SK-N-SH (cell line): ENCODE results near the gene STC2. TPM values are rescaled to one million over a fixed set of nuclear protein-coding genes. Genes with fewer than 3 reads are reported as not detected.
A peak's percentile ranks its signal among the peaks of the same experiment; 100 is the strongest.

Experiments
- CTCF ChIA-PET: fragments of 300-600, 350-600 bp; formaldehyde crosslinking; extraction: SDS; loops from one replicate; lab custom pipeline; 2021; lab: Yijun Ruan, JAX
- POLR2A ChIA-PET: fragments of 350-600 bp; sonication (Branson Sonifier 250); formaldehyde crosslinking; extraction: SDS; loops from one replicate; lab custom pipeline; 2020; ENCODE audit warnings: antibody characterized with exemption, inconsistent platforms; lab: Yijun Ruan, JAX
- DNase-seq: peaks from one replicate; pipeline ENCODE4 v3.0.0; 2012
- H2AFZ ChIP-seq: fragments of 200-600 bp; sonication (generic); 2 replicates; pipeline ENCODE4 v1.8.1; 2016; ENCODE audit warnings: antibody characterized with exemption, mild to moderate bottlenecking, low read depth
- H3F3A ChIP-seq: fragments of 200-600 bp; sonication (generic); replicated peaks from 2 replicates; pipeline ENCODE3; 2016; ENCODE audit warnings: antibody characterized with exemption, mild to moderate bottlenecking; ENCODE audit not compliant: insufficient read depth
- H3K27ac ChIP-seq, 2 experiments: fragments of 200-500 bp in 1 of 2; fragments of 200-600 bp in 1 of 2; sonication (Bioruptor generic) in 1 of 2; sonication (generic), shearing (Covaris generic) in 1 of 2; 2 replicates each; pipeline versions ENCODE4 v1.5.1 to v1.6.1; 2014 to 2016; ENCODE audit warnings: low read depth in 2 of 2, inconsistent platforms in 1 of 2, low read length in 1 of 2, mild to moderate bottlenecking in 1 of 2, mixed read lengths in 1 of 2
- H3K27me3 ChIP-seq: fragments of 200-600 bp; sonication (generic), shearing (Covaris generic); 2 replicates; pipeline ENCODE4 v1.6.1; 2016; ENCODE audit warnings: mixed run types; ENCODE audit not compliant: insufficient read depth
- H3K36me3 ChIP-seq, 2 experiments: fragments of 200-500 bp in 1 of 2; fragments of 200-600 bp in 1 of 2; sonication (Bioruptor generic) in 1 of 2; sonication (generic) in 1 of 2; replicated peaks in 1 of 2; 2 replicates each; pipeline versions ENCODE3 to v1.5.1; 2014 to 2016; ENCODE audit warnings: low read length in 1 of 2, mild to moderate bottlenecking in 1 of 2; ENCODE audit not compliant: insufficient read depth in 2 of 2, control insufficient read depth in 1 of 2
- H3K4me1 ChIP-seq, 2 experiments: fragments of 200-500 bp in 1 of 2; fragments of 200-600 bp in 1 of 2; sonication (Bioruptor generic) in 1 of 2; sonication (generic), shearing (Covaris generic) in 1 of 2; 2 replicates each; pipeline versions ENCODE4 v1.5.1 to v1.6.1; 2014 to 2016; ENCODE audit warnings: low read depth in 1 of 2, low read length in 1 of 2, mixed run types in 1 of 2; ENCODE audit not compliant: insufficient read depth in 2 of 2, control insufficient read depth in 1 of 2
- H3K4me2 ChIP-seq: fragments of 200-600 bp; sonication (generic), shearing (Covaris generic); 2 replicates; pipeline ENCODE4 v1.6.1; 2017; ENCODE audit warnings: mixed run types
- H3K4me3 ChIP-seq, 2 experiments: fragments of 200-500 bp in 1 of 2; fragments of 200-600 bp in 1 of 2; sonication (Bioruptor generic) in 1 of 2; sonication (generic), shearing (Covaris generic) in 1 of 2; 2 replicates each; pipeline versions ENCODE4 v1.5.1 to v1.8.1; 2014 to 2016; ENCODE audit warnings: low read depth in 2 of 2, inconsistent platforms in 1 of 2, low read length in 1 of 2, mild to moderate bottlenecking in 1 of 2, mixed read lengths in 1 of 2, moderate library complexity in 1 of 2
- H3K79me2 ChIP-seq: fragments of 200-600 bp; sonication (generic); 2 replicates; pipeline ENCODE4 v1.8.1; 2017; ENCODE audit warnings: mild to moderate bottlenecking; ENCODE audit not compliant: insufficient read depth
- H3K9ac ChIP-seq: fragments of 200-600 bp; sonication (generic); 2 replicates; pipeline ENCODE4 v1.6.1; 2017; ENCODE audit warnings: mixed run types
- H3K9me2 ChIP-seq: fragments of 200-600 bp; sonication (generic); 2 replicates; pipeline ENCODE4 v1.6.1; 2017; ENCODE audit warnings: mixed run types
- H3K9me3 ChIP-seq: fragments of 200-600 bp; sonication (generic); 2 replicates; pipeline ENCODE4 v1.6.1; 2017; ENCODE audit warnings: mixed run types, mild to moderate bottlenecking, moderate library complexity
- H4K20me1 ChIP-seq: fragments of 200-600 bp; sonication (generic); 2 replicates; pipeline ENCODE4 v1.6.1; 2017; ENCODE audit warnings: mild to moderate bottlenecking, mixed run types; ENCODE audit not compliant: insufficient read depth
- ELF1 ChIP-seq: IDR thresholded peaks from 2 replicates; pipeline ENCODE4 v1.4.0; 2012
- EZH2phosphoT487 ChIP-seq: fragments of 200-600 bp; sonication (generic); IDR thresholded peaks from 2 replicates; pipeline ENCODE4 v1.6.1; 2017; ENCODE audit warnings: low read depth, mixed run types, mild to moderate bottlenecking, antibody characterized with exemption, moderate library complexity, borderline replicate concordance
- MXI1 ChIP-seq: IDR thresholded peaks from 2 replicates; pipeline ENCODE4 v1.6.1; 2012; ENCODE audit warnings: mild to moderate bottlenecking, low read depth, low read length, improper control_type of control experiment
- NRF1 ChIP-seq: IDR thresholded peaks from 2 replicates; pipeline ENCODE4 v1.6.1; 2012; ENCODE audit warnings: low read depth, mild to moderate bottlenecking, low read length
- RAD21 ChIP-seq: IDR thresholded peaks from 2 replicates; pipeline ENCODE4 v1.6.1; 2012; ENCODE audit warnings: mild to moderate bottlenecking, low read length
- SMC3 ChIP-seq: IDR thresholded peaks from 2 replicates; pipeline ENCODE4 v1.6.1; 2012; ENCODE audit warnings: low read depth, low read length, improper control_type of control experiment
- YY1 ChIP-seq: IDR thresholded peaks from 2 replicates; pipeline ENCODE4 v1.4.0; 2012; ENCODE audit warnings: low read depth, mild to moderate bottlenecking
- WGBS: methylation state at CpG from one replicate; pipeline ENCODE4 v1.1.6; 2017; ENCODE audit warnings: low lambda C conversion rate; 5-methylcytosine and 5-hydroxymethylcytosine counted together
- polyA plus RNA-seq, 3 experiments: library from polyadenylated mRNA; depleted of rRNA; stranded (reverse); fragments of >200 nt; gene quantifications; 2 replicates each; pipeline ENCODE4 v1.2.3, GENCODE V29; 2012
- TF ChIP-seq, protein P1 (sequence below): IDR thresholded peaks from 2 replicates; pipeline ENCODE4 v1.4.0; 2012; ENCODE audit warnings: low read depth, borderline replicate concordance
- TF ChIP-seq, protein P2 (sequence below): fragments of 200-600 bp; sonication (generic); IDR thresholded peaks from 2 replicates; pipeline ENCODE4 v1.6.1; 2017; ENCODE audit warnings: antibody characterized with exemption, mild to moderate bottlenecking, moderate library complexity
- TF ChIP-seq, protein P3 (sequence below): IDR thresholded peaks from 2 replicates; pipeline ENCODE4 v1.4.0; 2012; ENCODE audit warnings: low read depth, borderline replicate concordance
- TF ChIP-seq, protein P4 (sequence below): IDR thresholded peaks from 2 replicates; pipeline ENCODE4 v1.4.0; 2012; ENCODE audit warnings: low read depth

Gene STC2
- polyA plus RNA-seq, 1 of the 3 experiments (the other 2 are of a cell fraction), result 5.9 TPM

DNA sequence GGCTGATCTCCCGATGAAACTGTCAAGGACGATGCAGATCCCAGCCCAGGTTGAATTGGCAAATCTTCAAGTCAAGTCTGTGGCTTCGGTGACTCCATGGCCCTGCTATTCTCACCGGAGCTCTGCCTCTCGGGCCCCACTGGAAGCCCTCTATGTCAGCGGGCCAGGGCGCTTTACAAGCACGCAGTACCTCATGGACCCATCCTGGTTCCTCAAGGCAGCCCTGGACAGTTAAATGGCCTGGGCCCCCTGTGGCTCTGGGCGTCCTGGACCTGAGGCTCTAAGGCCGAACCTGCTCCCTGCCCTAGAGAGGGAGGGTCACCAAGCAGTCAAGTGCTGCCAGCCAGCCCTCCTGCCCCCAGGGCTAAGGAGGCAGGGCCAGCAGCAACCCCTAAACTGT is 45.3 kb downstream of the STC2 start:
- 92% methylated on average over 10 of the region's 10 CpGs for WGBS
- H3K9me3 ChIP-seq, result no peaks in the 10 kb centered on the region
- no peaks in the 10 kb centered on the region for H3K79me2 ChIP-seq
- CTCF ChIA-PET, result interaction anchor here (1.2 to 1.7 kb wide), 3 partner anchors 10 to 576 kb away, joined by 3 to 5 read pairs (median 4); no protein-coding TSS in a partner anchor
- H3F3A ChIP-seq, result no peaks in the 10 kb centered on the region
- H3K9ac ChIP-seq, result no peak overlapping the region
- H3K27me3 ChIP-seq, result peaks cover 12% of the 10 kb centered on the region; the same call in 1 of the 2 replicates
- H3K27ac ChIP-seq, result no peak overlapping the region
- no peaks in the 10 kb centered on the region for H3K9me2 ChIP-seq
- peaks cover 0 to 7% of the 10 kb centered on the region in 2 experiments; a peak in 1 of 4 replicates for H3K4me1 ChIP-seq
- no peak for DNase-seq
- H3K4me2 ChIP-seq, result no peak overlapping the region
- H3K4me3 ChIP-seq, result no peak overlapping the region
- TF ChIP-seq ELF1 (no peak), NRF1 (no peak), YY1 (no peak), MXI1 (no peak), SMC3 (no peak)
- TF ChIP-seq, protein P1, sequence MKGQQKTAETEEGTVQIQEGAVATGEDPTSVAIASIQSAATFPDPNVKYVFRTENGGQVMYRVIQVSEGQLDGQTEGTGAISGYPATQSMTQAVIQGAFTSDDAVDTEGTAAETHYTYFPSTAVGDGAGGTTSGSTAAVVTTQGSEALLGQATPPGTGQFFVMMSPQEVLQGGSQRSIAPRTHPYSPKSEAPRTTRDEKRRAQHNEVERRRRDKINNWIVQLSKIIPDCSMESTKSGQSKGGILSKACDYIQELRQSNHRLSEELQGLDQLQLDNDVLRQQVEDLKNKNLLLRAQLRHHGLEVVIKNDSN, result no peak
- TF ChIP-seq, protein P2, sequence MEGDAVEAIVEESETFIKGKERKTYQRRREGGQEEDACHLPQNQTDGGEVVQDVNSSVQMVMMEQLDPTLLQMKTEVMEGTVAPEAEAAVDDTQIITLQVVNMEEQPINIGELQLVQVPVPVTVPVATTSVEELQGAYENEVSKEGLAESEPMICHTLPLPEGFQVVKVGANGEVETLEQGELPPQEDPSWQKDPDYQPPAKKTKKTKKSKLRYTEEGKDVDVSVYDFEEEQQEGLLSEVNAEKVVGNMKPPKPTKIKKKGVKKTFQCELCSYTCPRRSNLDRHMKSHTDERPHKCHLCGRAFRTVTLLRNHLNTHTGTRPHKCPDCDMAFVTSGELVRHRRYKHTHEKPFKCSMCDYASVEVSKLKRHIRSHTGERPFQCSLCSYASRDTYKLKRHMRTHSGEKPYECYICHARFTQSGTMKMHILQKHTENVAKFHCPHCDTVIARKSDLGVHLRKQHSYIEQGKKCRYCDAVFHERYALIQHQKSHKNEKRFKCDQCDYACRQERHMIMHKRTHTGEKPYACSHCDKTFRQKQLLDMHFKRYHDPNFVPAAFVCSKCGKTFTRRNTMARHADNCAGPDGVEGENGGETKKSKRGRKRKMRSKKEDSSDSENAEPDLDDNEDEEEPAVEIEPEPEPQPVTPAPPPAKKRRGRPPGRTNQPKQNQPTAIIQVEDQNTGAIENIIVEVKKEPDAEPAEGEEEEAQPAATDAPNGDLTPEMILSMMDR, result no peak
- TF ChIP-seq, all 33 proteins: peak for 0
- POLR2A ChIA-PET, result no interaction called here
- Histone ChIP-seq H3K36me3 (no peaks in the 10 kb centered on the region), H4K20me1 (no peaks in the 10 kb centered on the region), H2AFZ (0 out of 2 replicates have a peak overlapping the region, but pooled peaks have one; percentile 46)

DNA sequence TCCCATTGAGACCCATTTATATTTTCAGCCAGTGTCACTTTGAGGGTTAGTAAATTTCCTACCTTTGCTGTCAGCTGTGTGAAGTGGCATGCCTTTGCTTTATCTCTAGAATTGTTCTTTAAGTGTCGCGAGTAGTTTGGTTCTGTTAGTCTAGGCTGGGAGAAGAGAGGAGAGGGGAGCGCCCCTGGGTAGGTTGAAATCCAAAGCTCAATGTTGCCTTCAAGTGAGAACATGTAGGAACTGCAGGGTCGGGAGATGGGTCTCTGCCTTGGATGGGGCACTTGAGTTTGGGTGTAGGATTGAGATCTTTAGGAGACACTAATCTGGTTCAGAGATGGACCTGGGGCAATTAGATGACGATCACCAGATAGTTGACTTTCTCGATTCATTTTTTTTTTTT is 46.3 kb downstream of the STC2 start:
- CTCF ChIA-PET, result interaction anchor here (0.6 to 1.7 kb wide), 4 partner anchors 11 to 575 kb away, joined by 3 to 5 read pairs (median 4); no protein-coding TSS in a partner anchor
- 55% methylated on average over 6 of the region's 6 CpGs for WGBS
- H3K27ac ChIP-seq, result no peak overlapping the region

More for the DNA sequence above, 46.3 kb downstream of the STC2 start:
- Histone ChIP-seq H2AFZ (no peak overlapping the region), H3K4me2 (no peak overlapping the region), H3K9ac (no peak overlapping the region), H3K27me3 (peaks cover 5% of the 10 kb centered on the region; the same call in 1 of the 2 replicates), H3K79me2 (no peaks in the 10 kb centered on the region), H3K4me1 (peaks cover 0 to 7% of the 10 kb centered on the region in 2 experiments; a peak in 1 of 4 replicates), H3F3A (no peaks in the 10 kb centered on the region), H4K20me1 (no peaks in the 10 kb centered on the region), H3K36me3 (no peaks in the 10 kb centered on the region), H3K9me2 (no peaks in the 10 kb centered on the region), H3K4me3 (no peak overlapping the region), H3K9me3 (no peaks in the 10 kb centered on the region)
- no peak for TF ChIP-seq EZH2phosphoT487
- TF ChIP-seq RAD21, result peak; percentile 47
- TF ChIP-seq, protein P3, sequence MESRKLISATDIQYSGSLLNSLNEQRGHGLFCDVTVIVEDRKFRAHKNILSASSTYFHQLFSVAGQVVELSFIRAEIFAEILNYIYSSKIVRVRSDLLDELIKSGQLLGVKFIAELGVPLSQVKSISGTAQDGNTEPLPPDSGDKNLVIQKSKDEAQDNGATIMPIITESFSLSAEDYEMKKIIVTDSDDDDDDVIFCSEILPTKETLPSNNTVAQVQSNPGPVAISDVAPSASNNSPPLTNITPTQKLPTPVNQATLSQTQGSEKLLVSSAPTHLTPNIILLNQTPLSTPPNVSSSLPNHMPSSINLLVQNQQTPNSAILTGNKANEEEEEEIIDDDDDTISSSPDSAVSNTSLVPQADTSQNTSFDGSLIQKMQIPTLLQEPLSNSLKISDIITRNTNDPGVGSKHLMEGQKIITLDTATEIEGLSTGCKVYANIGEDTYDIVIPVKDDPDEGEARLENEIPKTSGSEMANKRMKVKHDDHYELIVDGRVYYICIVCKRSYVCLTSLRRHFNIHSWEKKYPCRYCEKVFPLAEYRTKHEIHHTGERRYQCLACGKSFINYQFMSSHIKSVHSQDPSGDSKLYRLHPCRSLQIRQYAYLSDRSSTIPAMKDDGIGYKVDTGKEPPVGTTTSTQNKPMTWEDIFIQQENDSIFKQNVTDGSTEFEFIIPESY, result no peak
- TF ChIP-seq SMC3, result peak; percentile 8; the same call in 1 of the 2 replicates
- no peak for TF ChIP-seq NRF1
- TF ChIP-seq, protein P2, result peak; percentile 29
- TF ChIP-seq, protein P4, sequence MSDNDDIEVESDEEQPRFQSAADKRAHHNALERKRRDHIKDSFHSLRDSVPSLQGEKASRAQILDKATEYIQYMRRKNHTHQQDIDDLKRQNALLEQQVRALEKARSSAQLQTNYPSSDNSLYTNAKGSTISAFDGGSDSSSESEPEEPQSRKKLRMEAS, result no peak
- DNase-seq, result peak; percentile 46
- POLR2A ChIA-PET, result no interaction called here
